ENCODE data around the gene CDKN2AIPNL.

The CDKN2AIPNL gene

DNA sequence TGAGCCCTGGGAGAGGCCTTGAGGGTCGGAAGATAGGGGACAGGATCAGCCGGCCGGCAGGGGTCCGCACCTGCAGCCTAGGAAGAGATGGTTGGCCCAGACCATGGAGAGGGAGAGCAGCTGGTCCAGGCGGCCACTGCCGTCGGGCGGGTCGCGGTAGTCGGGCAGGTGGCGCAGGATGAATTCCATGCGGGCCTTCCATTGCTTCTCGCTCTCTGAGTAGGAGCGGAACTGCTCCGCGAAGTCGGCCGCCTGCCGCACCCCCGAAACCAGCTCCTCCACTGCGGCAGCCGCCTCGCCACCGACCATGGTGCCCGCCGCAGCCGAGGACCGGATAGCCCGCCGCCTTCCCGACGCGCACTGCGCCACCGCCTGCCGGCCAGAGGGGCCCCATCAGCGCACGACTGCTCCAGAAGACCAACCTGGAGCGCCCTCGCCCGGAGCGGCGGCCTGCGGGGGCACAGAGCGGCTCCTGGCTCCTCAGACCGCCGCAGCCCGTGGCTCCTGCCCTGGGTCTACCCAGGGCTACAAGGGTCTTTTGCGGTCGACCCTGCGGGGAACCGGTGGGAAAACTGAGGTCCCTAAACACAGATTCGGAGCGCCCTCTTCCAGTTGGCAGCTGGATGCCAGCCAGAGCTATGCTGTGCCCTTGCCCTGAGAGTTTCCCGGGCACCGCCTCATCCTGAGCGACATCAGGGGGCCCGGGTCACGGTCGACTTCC, at the start of gene CDKN2AIPNL (continued):
- TF ChIP-seq, protein P1, sequence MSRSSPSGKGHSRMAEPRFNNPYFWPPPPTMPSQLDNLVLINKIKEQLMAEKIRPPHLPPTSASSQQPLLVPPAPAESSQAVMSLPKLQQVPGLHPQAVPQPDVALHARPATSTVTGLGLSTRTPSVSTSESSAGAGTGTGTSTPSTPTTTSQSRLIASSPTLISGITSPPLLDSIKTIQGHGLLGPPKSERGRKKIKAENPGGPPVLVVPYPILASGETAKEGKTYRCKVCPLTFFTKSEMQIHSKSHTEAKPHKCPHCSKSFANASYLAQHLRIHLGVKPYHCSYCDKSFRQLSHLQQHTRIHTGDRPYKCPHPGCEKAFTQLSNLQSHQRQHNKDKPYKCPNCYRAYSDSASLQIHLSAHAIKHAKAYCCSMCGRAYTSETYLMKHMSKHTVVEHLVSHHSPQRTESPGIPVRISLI (tag by site-specific recombination; IDR thresholded peaks at IDR 0.05), result peak; percentile 69; the same call in 1 of the 2 replicates
- TF ChIP-seq ZNF24 (tag by site-specific recombination; IDR thresholded peaks at IDR 0.05) (peak; percentile 83), ZNF311 (tag by site-specific recombination; IDR thresholded peaks at IDR 0.05; ENCODE audit: borderline replicate concordance) (no peak), ZNF169 (tag by site-specific recombination; IDR thresholded peaks at IDR 0.05) (peak; percentile 61; the same call in 1 of the 2 replicates), KLF10 (tag by site-specific recombination; IDR thresholded peaks at IDR 0.05) (peak; percentile 43; the same call in 1 of the 2 replicates), ZBTB20 (tag by site-specific recombination; IDR thresholded peaks at IDR 0.05) (peak; percentile 68), GLIS1 (tag by site-specific recombination; IDR thresholded peaks at IDR 0.05) (no peak; the same call in 1 of the 2 replicates), SP7 (tag by site-specific recombination; IDR thresholded peaks at IDR 0.05) (peak; percentile 84), ZIC2 (tag by site-specific recombination; IDR thresholded peaks at IDR 0.05) (peak; percentile 58), ZNF777 (tag by site-specific recombination; IDR thresholded peaks at IDR 0.05; ENCODE audit: borderline replicate concordance) (0 out of 2 replicates have a peak, but pooled peaks have one; percentile 80), ZBTB1 (tag by site-specific recombination; IDR thresholded peaks at IDR 0.05) (0 out of 2 replicates have a peak, but pooled peaks have one; percentile 34), GFI1B (tag by site-specific recombination; IDR thresholded peaks at IDR 0.05) (0 out of 2 replicates have a peak, but pooled peaks have one; percentile 4), ZNF266 (tag by site-specific recombination; IDR thresholded peaks at IDR 0.05; ENCODE audit: low read depth) (no peak)
- TF ChIP-seq, protein P2, sequence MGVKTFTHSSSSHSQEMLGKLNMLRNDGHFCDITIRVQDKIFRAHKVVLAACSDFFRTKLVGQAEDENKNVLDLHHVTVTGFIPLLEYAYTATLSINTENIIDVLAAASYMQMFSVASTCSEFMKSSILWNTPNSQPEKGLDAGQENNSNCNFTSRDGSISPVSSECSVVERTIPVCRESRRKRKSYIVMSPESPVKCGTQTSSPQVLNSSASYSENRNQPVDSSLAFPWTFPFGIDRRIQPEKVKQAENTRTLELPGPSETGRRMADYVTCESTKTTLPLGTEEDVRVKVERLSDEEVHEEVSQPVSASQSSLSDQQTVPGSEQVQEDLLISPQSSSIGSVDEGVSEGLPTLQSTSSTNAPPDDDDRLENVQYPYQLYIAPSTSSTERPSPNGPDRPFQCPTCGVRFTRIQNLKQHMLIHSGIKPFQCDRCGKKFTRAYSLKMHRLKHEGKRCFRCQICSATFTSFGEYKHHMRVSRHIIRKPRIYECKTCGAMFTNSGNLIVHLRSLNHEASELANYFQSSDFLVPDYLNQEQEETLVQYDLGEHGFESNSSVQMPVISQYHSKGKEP (tag by site-specific recombination; IDR thresholded peaks at IDR 0.05), result peak; percentile 85
- TF ChIP-seq, protein P3, sequence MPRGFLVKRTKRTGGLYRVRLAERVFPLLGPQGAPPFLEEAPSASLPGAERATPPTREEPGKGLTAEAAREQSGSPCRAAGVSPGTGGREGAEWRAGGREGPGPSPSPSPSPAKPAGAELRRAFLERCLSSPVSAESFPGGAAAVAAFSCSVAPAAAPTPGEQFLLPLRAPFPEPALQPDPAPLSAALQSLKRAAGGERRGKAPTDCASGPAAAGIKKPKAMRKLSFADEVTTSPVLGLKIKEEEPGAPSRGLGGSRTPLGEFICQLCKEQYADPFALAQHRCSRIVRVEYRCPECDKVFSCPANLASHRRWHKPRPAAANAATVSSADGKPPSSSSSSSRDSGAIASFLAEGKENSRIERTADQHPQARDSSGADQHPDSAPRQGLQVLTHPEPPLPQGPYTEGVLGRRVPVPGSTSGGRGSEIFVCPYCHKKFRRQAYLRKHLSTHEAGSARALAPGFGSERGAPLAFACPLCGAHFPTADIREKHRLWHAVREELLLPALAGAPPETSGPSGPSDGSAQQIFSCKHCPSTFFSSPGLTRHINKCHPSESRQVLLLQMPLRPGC (tag by site-specific recombination; IDR thresholded peaks at IDR 0.05), result peak; percentile 81; the same call in 1 of the 2 replicates
- TF ChIP-seq, protein P4, sequence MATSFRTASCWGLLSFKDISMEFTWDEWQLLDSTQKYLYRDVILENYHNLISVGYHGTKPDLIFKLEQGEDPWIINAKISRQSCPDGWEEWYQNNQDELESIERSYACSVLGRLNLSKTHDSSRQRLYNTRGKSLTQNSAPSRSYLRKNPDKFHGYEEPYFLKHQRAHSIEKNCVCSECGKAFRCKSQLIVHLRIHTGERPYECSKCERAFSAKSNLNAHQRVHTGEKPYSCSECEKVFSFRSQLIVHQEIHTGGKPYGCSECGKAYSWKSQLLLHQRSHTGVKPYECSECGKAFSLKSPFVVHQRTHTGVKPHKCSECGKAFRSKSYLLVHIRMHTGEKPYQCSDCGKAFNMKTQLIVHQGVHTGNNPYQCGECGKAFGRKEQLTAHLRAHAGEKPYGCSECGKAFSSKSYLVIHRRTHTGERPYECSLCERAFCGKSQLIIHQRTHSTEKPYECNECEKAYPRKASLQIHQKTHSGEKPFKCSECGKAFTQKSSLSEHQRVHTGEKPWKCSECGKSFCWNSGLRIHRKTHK (tag by site-specific recombination; IDR thresholded peaks at IDR 0.05), result no peak
- TF ChIP-seq, protein P5, sequence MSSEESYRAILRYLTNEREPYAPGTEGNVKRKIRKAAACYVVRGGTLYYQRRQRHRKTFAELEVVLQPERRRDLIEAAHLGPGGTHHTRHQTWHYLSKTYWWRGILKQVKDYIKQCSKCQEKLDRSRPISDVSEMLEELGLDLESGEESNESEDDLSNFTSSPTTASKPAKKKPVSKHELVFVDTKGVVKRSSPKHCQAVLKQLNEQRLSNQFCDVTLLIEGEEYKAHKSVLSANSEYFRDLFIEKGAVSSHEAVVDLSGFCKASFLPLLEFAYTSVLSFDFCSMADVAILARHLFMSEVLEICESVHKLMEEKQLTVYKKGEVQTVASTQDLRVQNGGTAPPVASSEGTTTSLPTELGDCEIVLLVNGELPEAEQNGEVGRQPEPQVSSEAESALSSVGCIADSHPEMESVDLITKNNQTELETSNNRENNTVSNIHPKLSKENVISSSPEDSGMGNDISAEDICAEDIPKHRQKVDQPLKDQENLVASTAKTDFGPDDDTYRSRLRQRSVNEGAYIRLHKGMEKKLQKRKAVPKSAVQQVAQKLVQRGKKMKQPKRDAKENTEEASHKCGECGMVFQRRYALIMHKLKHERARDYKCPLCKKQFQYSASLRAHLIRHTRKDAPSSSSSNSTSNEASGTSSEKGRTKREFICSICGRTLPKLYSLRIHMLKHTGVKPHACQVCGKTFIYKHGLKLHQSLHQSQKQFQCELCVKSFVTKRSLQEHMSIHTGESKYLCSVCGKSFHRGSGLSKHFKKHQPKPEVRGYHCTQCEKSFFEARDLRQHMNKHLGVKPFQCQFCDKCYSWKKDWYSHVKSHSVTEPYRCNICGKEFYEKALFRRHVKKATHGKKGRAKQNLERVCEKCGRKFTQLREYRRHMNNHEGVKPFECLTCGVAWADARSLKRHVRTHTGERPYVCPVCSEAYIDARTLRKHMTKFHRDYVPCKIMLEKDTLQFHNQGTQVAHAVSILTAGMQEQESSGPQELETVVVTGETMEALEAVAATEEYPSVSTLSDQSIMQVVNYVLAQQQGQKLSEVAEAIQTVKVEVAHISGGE (tag by site-specific recombination; conservative IDR thresholded peaks at IDR 0.05; ENCODE audit: low read depth), result peak; percentile 55; the same call in 1 of the 2 replicates
- TF ChIP-seq, protein P6, sequence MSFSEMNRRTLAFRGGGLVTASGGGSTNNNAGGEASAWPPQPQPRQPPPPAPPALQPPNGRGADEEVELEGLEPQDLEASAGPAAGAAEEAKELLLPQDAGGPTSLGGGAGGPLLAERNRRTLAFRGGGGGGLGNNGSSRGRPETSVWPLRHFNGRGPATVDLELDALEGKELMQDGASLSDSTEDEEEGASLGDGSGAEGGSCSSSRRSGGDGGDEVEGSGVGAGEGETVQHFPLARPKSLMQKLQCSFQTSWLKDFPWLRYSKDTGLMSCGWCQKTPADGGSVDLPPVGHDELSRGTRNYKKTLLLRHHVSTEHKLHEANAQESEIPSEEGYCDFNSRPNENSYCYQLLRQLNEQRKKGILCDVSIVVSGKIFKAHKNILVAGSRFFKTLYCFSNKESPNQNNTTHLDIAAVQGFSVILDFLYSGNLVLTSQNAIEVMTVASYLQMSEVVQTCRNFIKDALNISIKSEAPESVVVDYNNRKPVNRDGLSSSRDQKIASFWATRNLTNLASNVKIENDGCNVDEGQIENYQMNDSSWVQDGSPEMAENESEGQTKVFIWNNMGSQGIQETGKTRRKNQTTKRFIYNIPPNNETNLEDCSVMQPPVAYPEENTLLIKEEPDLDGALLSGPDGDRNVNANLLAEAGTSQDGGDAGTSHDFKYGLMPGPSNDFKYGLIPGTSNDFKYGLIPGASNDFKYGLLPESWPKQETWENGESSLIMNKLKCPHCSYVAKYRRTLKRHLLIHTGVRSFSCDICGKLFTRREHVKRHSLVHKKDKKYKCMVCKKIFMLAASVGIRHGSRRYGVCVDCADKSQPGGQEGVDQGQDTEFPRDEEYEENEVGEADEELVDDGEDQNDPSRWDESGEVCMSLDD (tag by site-specific recombination; IDR thresholded peaks at IDR 0.05), result peak; percentile 75
- TF ChIP-seq, protein P7, sequence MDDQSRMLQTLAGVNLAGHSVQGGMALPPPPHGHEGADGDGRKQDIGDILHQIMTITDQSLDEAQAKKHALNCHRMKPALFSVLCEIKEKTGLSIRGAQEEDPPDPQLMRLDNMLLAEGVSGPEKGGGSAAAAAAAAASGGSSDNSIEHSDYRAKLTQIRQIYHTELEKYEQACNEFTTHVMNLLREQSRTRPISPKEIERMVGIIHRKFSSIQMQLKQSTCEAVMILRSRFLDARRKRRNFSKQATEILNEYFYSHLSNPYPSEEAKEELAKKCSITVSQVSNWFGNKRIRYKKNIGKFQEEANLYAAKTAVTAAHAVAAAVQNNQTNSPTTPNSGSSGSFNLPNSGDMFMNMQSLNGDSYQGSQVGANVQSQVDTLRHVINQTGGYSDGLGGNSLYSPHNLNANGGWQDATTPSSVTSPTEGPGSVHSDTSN (CRISPR knock-in tag; IDR thresholded peaks at IDR 0.05), result peak; percentile 94
- TF ChIP-seq, protein P8, sequence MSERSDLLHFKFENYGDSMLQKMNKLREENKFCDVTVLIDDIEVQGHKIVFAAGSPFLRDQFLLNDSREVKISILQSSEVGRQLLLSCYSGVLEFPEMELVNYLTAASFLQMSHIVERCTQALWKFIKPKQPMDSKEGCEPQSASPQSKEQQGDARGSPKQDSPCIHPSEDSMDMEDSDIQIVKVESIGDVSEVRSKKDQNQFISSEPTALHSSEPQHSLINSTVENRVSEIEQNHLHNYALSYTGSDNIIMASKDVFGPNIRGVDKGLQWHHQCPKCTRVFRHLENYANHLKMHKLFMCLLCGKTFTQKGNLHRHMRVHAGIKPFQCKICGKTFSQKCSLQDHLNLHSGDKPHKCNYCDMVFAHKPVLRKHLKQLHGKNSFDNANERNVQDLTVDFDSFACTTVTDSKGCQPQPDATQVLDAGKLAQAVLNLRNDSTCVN (tag by site-specific recombination; optimal IDR thresholded peaks at IDR 0.05), result peak; percentile 66
- TF ChIP-seq, protein P9, sequence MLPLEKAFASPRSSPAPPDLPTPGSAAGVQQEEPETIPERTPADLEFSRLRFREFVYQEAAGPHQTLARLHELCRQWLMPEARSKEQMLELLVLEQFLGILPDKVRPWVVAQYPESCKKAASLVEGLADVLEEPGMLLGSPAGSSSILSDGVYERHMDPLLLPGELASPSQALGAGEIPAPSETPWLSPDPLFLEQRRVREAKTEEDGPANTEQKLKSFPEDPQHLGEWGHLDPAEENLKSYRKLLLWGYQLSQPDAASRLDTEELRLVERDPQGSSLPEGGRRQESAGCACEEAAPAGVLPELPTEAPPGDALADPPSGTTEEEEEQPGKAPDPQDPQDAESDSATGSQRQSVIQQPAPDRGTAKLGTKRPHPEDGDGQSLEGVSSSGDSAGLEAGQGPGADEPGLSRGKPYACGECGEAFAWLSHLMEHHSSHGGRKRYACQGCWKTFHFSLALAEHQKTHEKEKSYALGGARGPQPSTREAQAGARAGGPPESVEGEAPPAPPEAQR (tag by site-specific recombination; IDR thresholded peaks at IDR 0.05), result peak; percentile 64; the same call in 1 of the 2 replicates

All from HEK293 (cell line).